HG02943 (cell line): ENCODE measurements around the gene MAP1LC3B.
"Not testable (repeated sequence)": the region's sequence is repeated elsewhere in the genome, so short reads cannot be mapped to it uniquely, and the experiment has no call there.

Experiments
- ATAC-seq: cut with Tn5 transposase; IDR thresholded peaks from one replicate; pipeline ENCODE4 v1.9.1; 2021; ENCODE audit warnings: mild to moderate bottlenecking, low read depth, moderate library complexity; ENCODE audit not compliant: unreplicated experiment

The MAP1LC3B gene

GRCh38 chr16:87359121-87359520, 33.0 kb upstream of the MAP1LC3B start:
- ATAC-seq = no peak

- ATAC-seq = no peak
Measured at GRCh38 chr16:87360862-87361610, 31.1 kb upstream of the MAP1LC3B start.

GRCh38 chr16:87361916-87362619, 30.1 kb upstream of the MAP1LC3B start:
- no peak for ATAC-seq

- not testable (repeated sequence) for ATAC-seq
Measured at GRCh38 chr16:87362828-87363559, 29.1 kb upstream of the MAP1LC3B start.

- ATAC-seq = no peak
Measured at GRCh38 chr16:87363771-87364455, 28.2 kb upstream of the MAP1LC3B start.

- ATAC-seq = no peak
Measured at GRCh38 chr16:87365021-87365713, 27.0 kb upstream of the MAP1LC3B start.

- ATAC-seq = no peak
Measured at GRCh38 chr16:87366288-87366687, 25.8 kb upstream of the MAP1LC3B start.

- no peak for ATAC-seq
Measured at GRCh38 chr16:87366930-87367329, 25.2 kb upstream of the MAP1LC3B start.

GRCh38 chr16:87367529-87367928, 24.6 kb upstream of the MAP1LC3B start:
- ATAC-seq = no peak

GRCh38 chr16:87368029-87368770, 23.9 kb upstream of the MAP1LC3B start:
- no peak for ATAC-seq

GRCh38 chr16:87369117-87369765, 22.9 kb upstream of the MAP1LC3B start:
- no peak for ATAC-seq

- ATAC-seq = no peak
Measured at GRCh38 chr16:87369796-87370719, 22.1 kb upstream of the MAP1LC3B start.

GRCh38 chr16:87371261-87371866, 20.8 kb upstream of the MAP1LC3B start:
- no peak for ATAC-seq

- ATAC-seq = no peak
Measured at GRCh38 chr16:87372305-87372704, 19.8 kb upstream of the MAP1LC3B start.

GRCh38 chr16:87374313-87374712, 17.8 kb upstream of the MAP1LC3B start:
- no peak for ATAC-seq

GRCh38 chr16:87375426-87376135, 16.6 kb upstream of the MAP1LC3B start:
- ATAC-seq = no peak

GRCh38 chr16:87376660-87377059, 15.5 kb upstream of the MAP1LC3B start:
- no peak for ATAC-seq
